Umbilical cord (tissue), 2 donors: Measurements from ENCODE around the gene FLII. TPM values are rescaled to one million over a fixed set of nuclear protein-coding genes. Genes with fewer than 3 reads are reported as not detected.
A peak's percentile ranks its signal among the peaks of the same experiment; 100 is the strongest.

ENCODE experiments used
- DNase-seq: peaks from one replicate; pipeline ENCODE4 v3.0.0-alpha.2; 2015; ENCODE audit warnings: low spot score
- total RNA-seq: library from RNA; depleted of rRNA; stranded (reverse); fragments of >200 nt; gene quantifications from one replicate; pipeline ENCODE4 v1.2.3, GENCODE V29; 2014; ENCODE audit warnings: low replicate concordance; ENCODE audit not compliant: insufficient read depth

FLII gene
- total RNA-seq, 1 donor from 2014 or later = 118 TPM

GRCh38 chr17:18245038-18245776 lies 13.3 kb downstream of the FLII start:
- DNase-seq = no peak

- DNase-seq = no peak
Measured at GRCh38 chr17:18241229-18241871, 17.2 kb downstream of the FLII start.

GRCh38 chr17:18240449-18240848 lies 18.1 kb downstream of the FLII start:
- no peak for DNase-seq

- no peak for DNase-seq
Measured at GRCh38 chr17:18238299-18238698, 20.2 kb downstream of the FLII start.

- no peak for DNase-seq
Measured at GRCh38 chr17:18237461-18237860, 21.1 kb downstream of the FLII start.

- DNase-seq = no peak
Measured at GRCh38 chr17:18236494-18236893, 22.0 kb downstream of the FLII start.

- DNase-seq = no peak
Measured at GRCh38 chr17:18235743-18236256, 22.7 kb downstream of the FLII start.

- no peak for DNase-seq
Measured at GRCh38 chr17:18234853-18235380, 23.6 kb downstream of the FLII start.

GRCh38 chr17:18233803-18234518 lies 24.6 kb downstream of the FLII start:
- DNase-seq = no peak

GRCh38 chr17:18231164-18231563 lies 27.4 kb downstream of the FLII start:
- DNase-seq = no peak

- DNase-seq = no peak
Measured at GRCh38 chr17:18230288-18231141, 28.0 kb downstream of the FLII start.

GRCh38 chr17:18229771-18230170 lies 28.8 kb downstream of the FLII start:
- DNase-seq = no peak

- DNase-seq = no peak
Measured at GRCh38 chr17:18229254-18229653, 29.3 kb downstream of the FLII start.

GRCh38 chr17:18228176-18228682 lies 30.3 kb downstream of the FLII start:
- no peak for DNase-seq

- DNase-seq = no peak
Measured at GRCh38 chr17:18227635-18228034, 30.9 kb downstream of the FLII start.

- no peak for DNase-seq
Measured at GRCh38 chr17:18226284-18226945, 32.1 kb downstream of the FLII start.

- DNase-seq = peak; percentile 43
Measured at GRCh38 chr17:18225642-18226283, 32.8 kb downstream of the FLII start.

GRCh38 chr17:18225121-18225641 lies 33.4 kb downstream of the FLII start, which contains the start of gene LLGL1:
LLGL1 (plus strand) TSS chr17:18225635; CDS start chr17:18225683, 48 bp downstream.
- DNase-seq = peak; percentile 97

- peak; percentile 66 for DNase-seq
Measured at GRCh38 chr17:18224387-18225120, 34.0 kb downstream of the FLII start.
